ENCODE results near the gene CCR4.

- TF ChIP-seq CTCF (IDR thresholded peaks at IDR 0.05; ENCODE audit: poor library complexity) (no peak), EZH2 (IDR thresholded peaks at IDR 0.05; ENCODE audit: borderline replicate concordance) (no peak), EZH2phosphoT487 (IDR thresholded peaks at IDR 0.05; ENCODE audit: low read depth, severe bottlenecking, unreplicated experiment) (no peak)
Measured at GRCh38 chr3:32972482-32973146, 21.2 kb downstream of the CCR4 start.
